Prostate gland (tissue), 2 donors: ENCODE data around the gene RSPH3.

ENCODE experiments used
- POLR2A ChIP-seq: fragments of 450-650 bp; IDR thresholded peaks from one replicate; pipeline ENCODE4 v1.6.1; 2016; ENCODE audit warnings: antibody characterized with exemption, mild to moderate bottlenecking
- TF ChIP-seq, protein P1 (sequence below), 4 experiments: fragments of 200-600 bp in 2 of 4; fragments of 450-650 bp in 2 of 4; sonication (generic) in 2 of 4; IDR thresholded peaks; 1 replicate in 3 of 4; 2 replicates in 1 of 4; pipeline ENCODE4 v1.5.1; 2016 to 2019; ENCODE audit warnings: antibody characterized with exemption in 4 of 4, mild to moderate bottlenecking in 2 of 4, moderate library complexity in 2 of 4

DNA sequence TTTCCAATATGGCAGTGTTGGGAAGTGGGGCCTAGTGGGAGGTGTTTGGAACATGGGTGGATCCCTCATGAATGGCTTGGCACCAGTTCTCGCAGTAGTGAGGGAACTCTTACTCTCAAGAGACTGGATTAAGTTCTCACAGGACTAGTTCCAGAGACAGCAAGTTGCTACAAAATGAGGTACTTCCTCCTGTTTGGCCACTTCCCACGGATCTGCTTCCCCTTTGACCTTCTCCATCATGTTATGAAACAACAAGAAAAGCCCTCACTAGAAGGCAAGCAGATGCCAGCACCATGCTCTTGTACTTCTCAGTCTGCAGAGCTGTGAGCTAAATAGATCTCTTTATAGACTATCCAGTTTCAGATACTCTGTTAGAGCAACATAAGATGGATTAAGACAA, 3.1 kb downstream of the RSPH3 start:
- TF ChIP-seq, protein P1, sequence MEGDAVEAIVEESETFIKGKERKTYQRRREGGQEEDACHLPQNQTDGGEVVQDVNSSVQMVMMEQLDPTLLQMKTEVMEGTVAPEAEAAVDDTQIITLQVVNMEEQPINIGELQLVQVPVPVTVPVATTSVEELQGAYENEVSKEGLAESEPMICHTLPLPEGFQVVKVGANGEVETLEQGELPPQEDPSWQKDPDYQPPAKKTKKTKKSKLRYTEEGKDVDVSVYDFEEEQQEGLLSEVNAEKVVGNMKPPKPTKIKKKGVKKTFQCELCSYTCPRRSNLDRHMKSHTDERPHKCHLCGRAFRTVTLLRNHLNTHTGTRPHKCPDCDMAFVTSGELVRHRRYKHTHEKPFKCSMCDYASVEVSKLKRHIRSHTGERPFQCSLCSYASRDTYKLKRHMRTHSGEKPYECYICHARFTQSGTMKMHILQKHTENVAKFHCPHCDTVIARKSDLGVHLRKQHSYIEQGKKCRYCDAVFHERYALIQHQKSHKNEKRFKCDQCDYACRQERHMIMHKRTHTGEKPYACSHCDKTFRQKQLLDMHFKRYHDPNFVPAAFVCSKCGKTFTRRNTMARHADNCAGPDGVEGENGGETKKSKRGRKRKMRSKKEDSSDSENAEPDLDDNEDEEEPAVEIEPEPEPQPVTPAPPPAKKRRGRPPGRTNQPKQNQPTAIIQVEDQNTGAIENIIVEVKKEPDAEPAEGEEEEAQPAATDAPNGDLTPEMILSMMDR (IDR thresholded peaks at IDR 0.05) = no peak
- TF ChIP-seq POLR2A = no peak
